Body of pancreas (tissue), 4 donors: ENCODE measurements around the gene CAMK2B. TPM values are rescaled to one million over a fixed set of nuclear protein-coding genes. Genes with fewer than 3 reads are reported as not detected.
"Not testable (repeated sequence)": the region's sequence is repeated elsewhere in the genome, so short reads cannot be mapped to it uniquely, and the experiment has no call there.

Experiments used
- ATAC-seq: fragments of 150-250 bp; one replicate; pipeline ENCODE4 v1.9.1; 2016
- DNase-seq, 4 donors: peaks; one replicate each; pipeline ENCODE4 v3.0.0-alpha.2; 2019
- H3K27ac ChIP-seq, 4 donors: fragments of 200-600 bp; sonication (generic); 1 replicate in 3 of 4; 2 replicates in 1 of 4; pipeline versions ENCODE4 v1.5.1 to v1.6.1; 2016 to 2019; ENCODE audit warnings: mild to moderate bottlenecking in 1 of 4, mixed read lengths in 1 of 4, moderate library complexity in 1 of 4
- H3K27me3 ChIP-seq, 2 donors: fragments of 200-600 bp; sonication (generic); one replicate each; pipeline ENCODE4 v1.6.0; 2016; ENCODE audit warnings: mild to moderate bottlenecking in 1 of 2
- H3K36me3 ChIP-seq, 2 donors: fragments of 200-600 bp; sonication (generic); replicated peaks in 1 of 2; 2 replicates each; pipeline ENCODE4 v1.5.1; 2016; ENCODE audit warnings: low read depth in 2 of 2; ENCODE audit not compliant: insufficient read depth in 1 of 2
- H3K4me1 ChIP-seq: fragments of 200-600 bp; sonication (generic); one replicate; pipeline ENCODE4 v1.6.0; 2016
- H3K4me3 ChIP-seq, 2 donors: fragments of 200-600 bp; sonication (generic); 1 replicate in 1 of 2; 2 replicates in 1 of 2; pipeline ENCODE4 v1.5.1; 2016 to 2019
- H3K9me3 ChIP-seq, 3 donors: fragments of 200-600 bp; sonication (generic); 1 replicate in 2 of 3; 2 replicates in 1 of 3; pipeline ENCODE4 v1.5.1; 2016
- POLR2A ChIP-seq, 3 donors: fragments of 450-650 bp; IDR thresholded peaks; one replicate each; pipeline ENCODE4 v1.6.1; 2016; ENCODE audit warnings: antibody characterized with exemption in 3 of 3, mild to moderate bottlenecking in 2 of 3
- WGBS, 2 donors: methylation state at CpG; one replicate each; pipeline ENCODE4 v1.1.5; 2017; 5-methylcytosine and 5-hydroxymethylcytosine counted together
- intact Hi-C: fragments of 100-400 bp; cut with DNase I; formaldehyde crosslinking; loops from one replicate; pipeline ENCODE4 v1.15.1; 2023
- total RNA-seq, 2 donors: library from RNA; depleted of rRNA; stranded (reverse); fragments of >200 nt; gene quantifications; one replicate each; pipeline ENCODE4 v1.1.0, GENCODE V29; 2016
- TF ChIP-seq, protein P1 (sequence below), 7 experiments: fragments of 450-650 bp in 4 of 7; fragments of 200-600 bp in 3 of 7; sonication (generic) in 3 of 7; IDR thresholded peaks; one replicate each; pipeline ENCODE4 v1.5.1; 2016 to 2019; ENCODE audit warnings: antibody characterized with exemption in 7 of 7

The CAMK2B gene
- total RNA-seq, 2 donors from 2014 or later: 0.52 to 7.6 TPM

DNA sequence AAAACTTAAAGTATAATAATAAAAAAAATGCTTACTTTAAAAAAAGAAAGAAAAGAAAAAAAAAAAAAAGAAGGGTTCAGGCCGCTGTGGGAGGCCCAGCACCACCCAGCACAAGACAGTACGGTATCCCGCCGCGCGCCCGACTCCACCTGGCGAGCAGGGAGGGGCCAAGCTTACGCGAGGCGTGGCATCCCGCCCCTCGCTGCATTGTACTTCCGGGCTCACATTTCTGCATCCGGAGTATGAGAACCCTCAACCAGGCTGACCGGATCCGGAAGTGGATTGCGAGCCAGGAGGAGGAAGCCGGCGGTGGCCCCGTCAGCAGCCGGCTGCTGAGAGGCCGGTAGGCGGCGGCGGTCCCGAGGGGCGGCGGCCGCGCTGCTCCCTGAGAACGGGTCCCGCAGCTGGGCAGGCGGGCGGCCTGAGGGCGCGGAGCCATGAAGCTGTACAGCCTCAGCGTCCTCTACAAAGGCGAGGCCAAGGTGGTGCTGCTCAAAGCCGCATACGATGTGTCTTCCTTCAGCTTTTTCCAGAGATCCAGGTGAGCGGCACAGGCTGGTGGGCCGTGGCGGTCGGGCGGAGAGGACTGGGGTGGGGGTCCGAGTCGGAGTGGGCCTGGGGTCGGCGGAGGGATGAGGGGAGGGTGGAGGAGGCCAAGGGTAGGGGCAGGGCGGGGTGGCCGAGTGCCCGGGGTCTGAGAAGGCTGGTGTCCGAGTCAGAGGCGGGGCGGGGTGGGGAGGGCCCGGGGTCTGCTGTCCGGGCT, 124.5 kb downstream of the CAMK2B start, which contains the start of gene YKT6:
Gene YKT6, plus strand, starts transcription at position 280 of the 763 bp plus-strand sequence. Its CDS starts 158 bp downstream, at position 438.
- H3K4me3 ChIP-seq: peak within 1 kb of the TSS; percentile 91 to 100
- peaks cover 26% of the 10 kb centered on the region for H3K4me1 ChIP-seq
- intact Hi-C loops: no loop called here
- ATAC-seq (peak; percentile 100), DNase-seq (peak; percentile 95 to 97 (median 96))
- WGBS, 2 donors: 0 to 1% methylated on average over 25 to 55 of the region's 58 CpGs
- H3K27me3 ChIP-seq: no peaks in the 10 kb centered on the region
- peak within 1 kb of the TSS in 3 of 4 donors; percentile 49 to 84 (median 84) for H3K27ac ChIP-seq
- H3K36me3 ChIP-seq: peaks cover 0 to 9% of the 10 kb centered on the region in 2 donors
- no peaks in the 10 kb centered on the region for H3K9me3 ChIP-seq
- peak; percentile 76 to 84 (median 84) for TF ChIP-seq POLR2A (IDR thresholded peaks at IDR 0.05)
- TF ChIP-seq, protein P1, sequence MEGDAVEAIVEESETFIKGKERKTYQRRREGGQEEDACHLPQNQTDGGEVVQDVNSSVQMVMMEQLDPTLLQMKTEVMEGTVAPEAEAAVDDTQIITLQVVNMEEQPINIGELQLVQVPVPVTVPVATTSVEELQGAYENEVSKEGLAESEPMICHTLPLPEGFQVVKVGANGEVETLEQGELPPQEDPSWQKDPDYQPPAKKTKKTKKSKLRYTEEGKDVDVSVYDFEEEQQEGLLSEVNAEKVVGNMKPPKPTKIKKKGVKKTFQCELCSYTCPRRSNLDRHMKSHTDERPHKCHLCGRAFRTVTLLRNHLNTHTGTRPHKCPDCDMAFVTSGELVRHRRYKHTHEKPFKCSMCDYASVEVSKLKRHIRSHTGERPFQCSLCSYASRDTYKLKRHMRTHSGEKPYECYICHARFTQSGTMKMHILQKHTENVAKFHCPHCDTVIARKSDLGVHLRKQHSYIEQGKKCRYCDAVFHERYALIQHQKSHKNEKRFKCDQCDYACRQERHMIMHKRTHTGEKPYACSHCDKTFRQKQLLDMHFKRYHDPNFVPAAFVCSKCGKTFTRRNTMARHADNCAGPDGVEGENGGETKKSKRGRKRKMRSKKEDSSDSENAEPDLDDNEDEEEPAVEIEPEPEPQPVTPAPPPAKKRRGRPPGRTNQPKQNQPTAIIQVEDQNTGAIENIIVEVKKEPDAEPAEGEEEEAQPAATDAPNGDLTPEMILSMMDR (IDR thresholded peaks at IDR 0.05): peak; percentile 48 to 85 (median 70)

GRCh38 chr7:44200163-44200562, 125.2 kb downstream of the CAMK2B start:
- H3K9me3 ChIP-seq, ATAC-seq, DNase-seq, H3K27me3 ChIP-seq, H3K36me3 ChIP-seq, H3K27ac ChIP-seq, H3K4me3 ChIP-seq, intact Hi-C loops: not testable (repeated sequence)
- peaks cover 26% of the 10 kb centered on the region for H3K4me1 ChIP-seq
- 68% methylated on average over 3 of the region's 3 CpGs; no CpG with 5 or more reads in 1 of the 2 donors for WGBS, 2 donors

DNA sequence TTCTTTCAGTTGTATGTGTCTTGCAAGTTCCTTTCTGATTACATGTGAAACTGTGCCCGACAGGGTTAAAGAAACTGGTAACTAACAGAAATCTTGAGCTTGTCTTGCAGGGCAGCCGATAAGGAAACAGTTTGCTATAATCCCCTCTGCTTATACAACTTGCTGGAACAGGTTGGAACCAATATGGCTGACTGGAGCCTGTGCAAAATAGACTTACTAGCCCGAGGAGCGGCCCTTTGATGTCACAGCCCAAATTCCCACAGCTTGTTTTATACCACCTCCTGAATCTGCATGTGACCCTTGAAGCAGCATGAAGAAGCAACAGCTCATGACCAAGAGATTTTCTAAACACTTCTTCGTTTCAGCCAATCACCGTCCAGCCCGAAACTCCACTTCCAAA, 127.9 kb downstream of the CAMK2B start:
- Histone ChIP-seq H3K4me3 (no peak overlapping the region), H3K4me1 (peaks cover 8% of the 10 kb centered on the region), H3K27ac (no peak overlapping the region), H3K9me3 (no peaks in the 10 kb centered on the region), H3K36me3 (no peaks in the 10 kb centered on the region), H3K27me3 (no peaks in the 10 kb centered on the region)
- WGBS, 2 donors: 60 to 66% methylated on average over 7 of the region's 7 CpGs
- DNase-seq (no peak), ATAC-seq (no peak)
- TF ChIP-seq, protein P1 (IDR thresholded peaks at IDR 0.05): no peak
- no peak for TF ChIP-seq POLR2A (IDR thresholded peaks at IDR 0.05)
- intact Hi-C loops: no loop called here

DNA sequence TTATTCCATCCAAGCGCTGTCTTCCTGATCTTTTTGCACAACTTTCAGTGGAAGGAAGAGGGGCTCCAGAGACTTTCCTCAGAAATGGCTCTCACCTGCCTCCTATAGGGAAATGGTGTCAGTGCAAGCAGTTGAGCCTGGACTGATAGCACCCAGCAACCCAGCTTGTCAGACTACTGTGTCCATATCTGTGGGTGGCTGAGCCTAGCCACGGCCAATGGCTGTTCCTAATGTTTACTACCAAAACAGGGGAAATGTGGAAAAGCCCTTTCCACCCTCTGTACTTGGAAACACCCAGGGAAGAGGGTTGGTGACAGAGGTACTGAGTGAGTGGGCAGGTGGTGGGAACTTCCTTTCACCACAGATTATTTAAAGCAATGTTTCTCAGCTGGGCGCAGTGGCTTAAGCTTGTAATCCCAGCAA, 128.9 kb downstream of the CAMK2B start:
- H3K36me3 ChIP-seq: no peaks in the 10 kb centered on the region
- intact Hi-C loops: no loop called here
- H3K9me3 ChIP-seq: no peaks in the 10 kb centered on the region
- no peaks in the 10 kb centered on the region for H3K4me1 ChIP-seq
- ATAC-seq (no peak), DNase-seq (peak in 3 of 4 donors; percentile 37 to 59 (median 52))
- H3K27ac ChIP-seq: no peak overlapping the region
- H3K4me3 ChIP-seq: no peak overlapping the region
- H3K27me3 ChIP-seq: no peaks in the 10 kb centered on the region
- no peak for TF ChIP-seq POLR2A (IDR thresholded peaks at IDR 0.05)
- TF ChIP-seq, protein P1 (IDR thresholded peaks at IDR 0.05): peak in 6 of 7 experiments; percentile 33 to 65 (median 48)
- 37 to 46% methylated on average over 3 of the region's 3 CpGs for WGBS, 2 donors

DNA sequence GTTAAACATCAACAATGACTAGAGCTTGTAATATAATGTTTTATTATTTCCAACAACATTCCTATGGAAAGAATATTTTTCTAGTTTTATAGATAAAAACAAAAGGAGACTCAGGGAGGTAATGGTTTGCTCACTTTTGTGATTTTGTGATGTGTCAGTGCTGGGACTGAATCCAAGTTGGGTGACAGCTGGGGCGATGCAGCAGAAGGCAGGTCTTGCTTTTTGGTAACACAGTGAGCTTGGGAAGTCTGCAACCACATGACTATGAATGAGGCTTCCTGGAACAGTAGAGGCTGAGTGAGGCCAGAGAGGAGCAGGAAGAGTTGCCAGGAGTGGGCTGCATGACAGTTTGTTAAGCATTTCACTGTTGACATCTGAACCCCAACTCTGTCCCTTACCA, 129.5 kb downstream of the CAMK2B start:
- H3K36me3 ChIP-seq: no peaks in the 10 kb centered on the region
- intact Hi-C loops: no loop called here
- H3K4me3 ChIP-seq: no peak overlapping the region
- no peak overlapping the region for H3K27ac ChIP-seq
- no peak for TF ChIP-seq POLR2A (IDR thresholded peaks at IDR 0.05)
- TF ChIP-seq, protein P1 (IDR thresholded peaks at IDR 0.05): no peak
- whole genome bisulfite sequencing, 2 donors: 19 to 32% methylated on average over 1 of the region's 1 CpG
- no peaks in the 10 kb centered on the region for H3K4me1 ChIP-seq
- ATAC-seq (no peak), DNase-seq (no peak)
- H3K27me3 ChIP-seq: no peaks in the 10 kb centered on the region
- no peaks in the 10 kb centered on the region for H3K9me3 ChIP-seq
